Uterus (tissue), 2 donors: Measurements from ENCODE around the gene GPR171.
"Not testable (repeated sequence)": the region's sequence is repeated elsewhere in the genome, so short reads cannot be mapped to it uniquely, and the experiment has no call there.

Source experiments
- CTCF ChIP-seq, 4 experiments: fragments of 200-600 bp in 2 of 4; fragments of 450-650 bp in 2 of 4; sonication (generic) in 2 of 4; IDR thresholded peaks; one replicate each; pipeline ENCODE4 v1.5.1; 2016 to 2019; ENCODE audit warnings: antibody characterized with exemption in 4 of 4, mild to moderate bottlenecking in 2 of 4, moderate library complexity in 1 of 4
- POLR2A ChIP-seq, 2 donors: fragments of 450-650 bp; IDR thresholded peaks; one replicate each; pipeline ENCODE4 v1.6.1; 2016; ENCODE audit warnings: antibody characterized with exemption in 2 of 2, mild to moderate bottlenecking in 1 of 2, moderate library complexity in 1 of 2

GRCh38 chr3:151232403-151232802, 29.4 kb upstream of the GPR171 start:
- not testable (repeated sequence) for TF ChIP-seq CTCF, POLR2A (IDR thresholded peaks at IDR 0.05)
